GM19455 (cell line): ENCODE measurements around the gene YKT6.
"Not testable (repeated sequence)": the region's sequence is repeated elsewhere in the genome, so short reads cannot be mapped to it uniquely, and the experiment has no call there.

Experiments used
- ATAC-seq: cut with Tn5 transposase; IDR thresholded peaks from one replicate; pipeline ENCODE4 v1.9.1; 2021; ENCODE audit not compliant: unreplicated experiment

Gene YKT6

DNA sequence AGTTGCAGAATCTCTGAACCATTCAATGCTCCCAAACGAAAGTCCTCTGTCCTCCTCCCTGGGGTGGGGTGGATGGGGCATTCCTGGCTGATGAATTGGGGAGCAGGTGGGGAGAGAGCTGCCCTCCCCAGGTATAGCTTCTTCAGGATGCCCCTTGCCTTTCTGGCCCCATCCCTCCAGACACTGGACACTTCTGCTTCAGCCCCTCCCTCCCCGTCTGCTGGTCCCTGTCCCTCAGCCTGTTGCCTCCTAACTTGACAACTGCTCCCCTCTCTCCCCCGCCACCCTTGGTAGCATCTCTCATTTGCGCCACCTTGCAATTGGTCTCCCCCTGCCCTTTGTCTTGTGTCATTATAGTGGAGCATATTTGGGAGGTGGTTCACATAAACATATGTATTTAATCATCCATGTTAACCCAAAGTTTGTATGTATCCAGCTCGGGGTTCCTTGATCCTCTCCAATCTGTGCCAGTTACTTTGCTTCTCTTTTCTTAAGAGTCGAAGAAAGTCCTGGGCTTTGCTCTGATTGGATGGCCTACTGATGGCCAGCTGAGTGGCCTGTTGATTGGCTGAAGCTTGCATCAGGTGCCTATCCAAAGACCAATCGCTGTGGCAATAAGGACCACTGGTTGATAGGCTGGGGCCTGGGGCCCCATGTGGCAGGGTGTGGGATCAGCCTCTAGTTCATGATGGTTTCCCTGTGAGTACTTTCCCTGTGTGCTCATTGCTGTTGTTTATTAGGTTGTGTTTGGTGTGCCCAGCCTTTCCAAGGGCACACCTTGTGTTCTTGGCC is 7.6 kb upstream of the YKT6 start:
- ATAC-seq = no peak

DNA sequence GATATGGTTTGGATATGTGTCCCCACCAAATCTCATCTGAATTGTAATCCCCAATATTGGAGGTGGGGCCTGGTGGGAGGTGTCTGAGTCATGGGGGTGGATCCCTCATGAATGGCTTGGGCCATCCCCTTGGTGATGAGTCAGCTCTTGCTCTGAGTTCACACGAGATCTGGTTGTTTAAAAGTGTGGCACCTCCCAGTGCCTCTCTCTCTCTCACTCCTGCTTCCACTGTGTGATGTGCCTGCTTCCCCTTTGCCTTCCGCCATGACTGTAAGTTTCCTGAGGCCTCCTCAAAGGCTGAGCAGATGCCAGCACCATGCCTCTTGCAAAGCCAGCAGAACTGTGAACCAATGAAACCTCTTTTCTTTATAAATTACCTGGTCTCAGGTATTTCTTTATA is 6.7 kb upstream of the YKT6 start:
- ATAC-seq = no peak

- no peak for ATAC-seq
Observed at GRCh38 chr7:44194562-44195145, 6.1 kb upstream of the YKT6 start.

- no peak for ATAC-seq
Observed at GRCh38 chr7:44195889-44196288, 4.9 kb upstream of the YKT6 start.

- ATAC-seq = no peak
Observed at GRCh38 chr7:44196450-44196872, 4.3 kb upstream of the YKT6 start.

- no peak for ATAC-seq
Observed at GRCh38 chr7:44197474-44197873, 3.3 kb upstream of the YKT6 start.

- not testable (repeated sequence) for ATAC-seq
Observed at GRCh38 chr7:44200163-44200562, 615 bp upstream of the YKT6 start.

DNA sequence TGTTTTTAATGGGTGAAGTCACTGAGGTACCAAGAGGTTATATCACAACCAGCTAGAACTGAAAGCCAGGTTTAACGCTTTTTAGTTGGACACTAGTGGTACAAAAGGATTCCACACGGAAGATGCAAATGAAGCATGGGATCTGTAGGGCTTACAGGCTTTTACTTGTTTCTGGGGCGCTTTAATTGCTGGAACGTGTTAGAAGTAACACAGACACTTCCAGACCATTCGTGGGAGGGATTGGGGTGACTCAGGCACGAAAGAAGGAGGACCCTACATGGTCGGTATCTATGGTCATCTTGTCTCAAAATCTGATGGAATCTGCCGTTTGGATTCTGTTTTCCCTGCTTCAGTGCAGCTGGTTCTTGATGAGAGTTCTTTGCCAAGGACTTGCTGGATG is 1.0 kb downstream of the YKT6 start:
- no peak for ATAC-seq

DNA sequence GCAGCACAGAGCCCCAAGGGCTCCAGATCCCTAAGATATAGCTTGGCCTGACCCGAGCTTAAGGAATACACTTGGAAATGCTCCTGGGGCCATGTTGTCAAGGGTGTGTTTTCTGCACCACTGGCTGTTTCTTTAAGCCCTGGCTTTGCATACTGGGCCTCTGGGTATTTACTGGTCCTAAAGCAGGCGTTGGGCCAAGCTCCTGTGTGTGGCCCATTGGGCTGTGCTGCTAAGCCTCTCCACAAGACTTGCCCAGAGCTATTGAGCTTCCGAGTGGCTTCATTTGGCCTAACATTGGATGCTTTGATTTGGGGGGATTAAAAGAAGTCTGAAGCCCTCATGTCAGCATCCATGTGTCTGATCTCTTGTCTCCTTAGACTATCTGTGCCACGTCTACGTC is 5.2 kb downstream of the YKT6 start:
- ATAC-seq = no peak

DNA sequence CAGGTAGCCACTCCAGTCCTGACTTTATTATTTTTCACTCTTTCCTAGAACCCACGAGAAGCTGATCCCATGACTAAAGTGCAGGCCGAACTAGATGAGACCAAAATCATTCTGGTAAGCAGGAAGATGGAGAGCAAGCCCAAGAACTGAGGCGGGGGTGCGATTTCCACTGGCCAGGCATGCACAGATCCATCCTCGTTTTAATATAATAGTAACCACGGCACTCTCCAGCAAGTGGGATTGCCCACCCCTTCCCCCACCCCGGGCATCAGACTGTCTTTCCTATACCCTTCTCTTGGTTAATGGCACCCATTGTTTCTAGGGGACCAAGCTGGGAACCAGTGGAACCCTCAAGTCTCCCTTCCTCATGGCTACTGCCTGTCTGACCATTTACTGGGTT is 7.3 kb downstream of the YKT6 start:
- ATAC-seq = no peak

DNA sequence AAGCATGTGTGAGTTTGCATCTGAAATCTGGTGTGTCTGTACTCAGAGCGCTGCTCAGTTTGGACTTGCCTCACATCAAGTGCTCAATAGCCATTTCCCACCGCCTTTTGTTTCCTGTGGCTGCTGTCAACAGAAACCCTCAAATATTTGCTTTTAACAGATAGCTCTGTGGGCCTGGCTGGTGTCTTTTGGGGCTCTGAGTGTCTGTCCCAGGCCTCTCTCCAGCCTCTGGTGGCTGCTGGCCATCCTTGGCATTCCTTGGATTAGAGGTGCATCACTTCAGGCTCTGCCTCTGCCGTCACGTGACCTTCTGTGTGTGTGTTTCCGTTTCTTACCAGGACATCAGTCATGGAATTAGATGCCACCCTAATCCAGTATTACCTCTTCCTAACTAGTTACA is 9.3 kb downstream of the YKT6 start:
- ATAC-seq = no peak

GRCh38 chr7:44211126-44211675 is 10.4 kb downstream of the YKT6 start:
- ATAC-seq = no peak

DNA sequence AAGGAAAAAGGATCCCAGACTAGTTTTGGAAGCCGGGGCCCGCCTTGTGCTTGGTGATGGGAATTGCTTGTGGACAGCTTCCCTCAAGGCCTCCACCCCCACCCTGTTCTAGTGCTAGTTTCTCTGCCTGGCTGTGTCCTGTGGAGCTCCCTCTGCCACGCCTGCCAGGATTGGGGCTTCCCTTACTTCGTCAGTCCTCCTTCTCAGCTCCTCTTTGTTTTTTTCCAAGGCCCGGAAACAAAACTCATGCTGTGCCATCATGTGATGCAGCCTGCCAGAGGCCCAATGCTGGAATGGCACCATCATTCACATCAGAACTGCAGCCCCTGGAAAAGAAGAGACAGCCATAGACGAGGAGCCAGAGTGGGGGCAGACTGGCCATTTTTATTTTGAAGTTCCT is 11.2 kb downstream of the YKT6 start:
- no peak for ATAC-seq

DNA sequence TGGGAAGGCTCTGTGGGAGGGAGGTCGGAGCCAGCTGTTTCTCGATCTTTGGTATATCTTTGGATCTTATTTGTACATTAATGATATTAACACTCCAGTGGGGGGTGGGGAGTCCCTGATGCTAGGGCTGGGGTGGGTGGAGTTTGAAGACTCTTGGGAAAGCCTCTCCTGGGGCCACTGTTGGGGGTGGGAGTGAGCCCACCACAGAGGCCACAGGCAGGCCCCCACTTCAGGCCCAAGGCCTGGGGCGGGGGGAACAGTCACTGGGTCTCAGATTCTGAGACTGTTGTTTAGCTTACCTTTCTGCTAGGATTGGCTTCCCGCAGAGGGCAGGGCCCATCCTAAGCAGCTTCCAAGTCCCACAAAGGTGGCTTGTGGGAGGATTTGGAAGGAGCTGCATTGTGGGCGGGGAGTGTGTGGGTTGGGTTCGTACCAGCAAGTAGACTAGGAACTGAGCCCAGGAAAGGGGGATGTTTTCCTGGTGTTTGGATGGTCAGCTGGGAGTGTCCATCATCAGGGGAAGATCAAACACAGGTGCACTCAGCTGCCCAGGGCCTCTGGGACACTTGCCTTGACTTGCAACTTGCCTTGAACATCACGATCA is 11.9 kb downstream of the YKT6 start:
- ATAC-seq = no peak

GRCh38 chr7:44213206-44213876 is 12.6 kb downstream of the YKT6 start:
- no peak for ATAC-seq

DNA sequence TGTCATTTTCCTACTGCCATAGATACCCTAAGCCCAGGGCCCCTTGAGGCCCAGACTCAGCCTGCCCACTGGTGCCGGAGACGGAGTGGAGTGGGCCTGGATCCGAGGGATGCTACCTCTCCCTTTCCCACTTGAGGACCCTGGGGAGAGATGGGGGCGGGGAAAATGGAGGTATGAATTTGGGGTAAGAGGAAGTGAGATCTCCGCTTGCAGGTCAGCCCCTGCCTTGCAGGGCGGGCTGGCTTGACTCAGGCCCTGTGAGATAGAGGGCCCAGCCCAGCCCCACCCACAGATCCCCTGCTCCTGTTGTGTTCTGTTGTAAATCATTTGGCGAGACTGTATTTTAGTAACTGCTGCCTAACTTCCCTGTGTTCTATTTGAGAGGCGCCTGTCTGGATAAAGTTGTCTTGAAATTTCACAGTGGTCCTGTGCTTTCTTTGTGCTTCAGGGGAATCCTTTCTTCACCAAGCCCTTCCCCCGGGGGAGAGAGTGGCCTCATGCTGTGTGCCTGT is 13.2 kb downstream of the YKT6 start:
- ATAC-seq = no peak

GRCh38 chr7:44215531-44215930 is 14.8 kb downstream of the YKT6 start:
- no peak for ATAC-seq

- no peak for ATAC-seq
Observed at GRCh38 chr7:44216019-44216418, 15.2 kb downstream of the YKT6 start.

- no peak for ATAC-seq
Observed at GRCh38 chr7:44216521-44217222, 15.9 kb downstream of the YKT6 start.

DNA sequence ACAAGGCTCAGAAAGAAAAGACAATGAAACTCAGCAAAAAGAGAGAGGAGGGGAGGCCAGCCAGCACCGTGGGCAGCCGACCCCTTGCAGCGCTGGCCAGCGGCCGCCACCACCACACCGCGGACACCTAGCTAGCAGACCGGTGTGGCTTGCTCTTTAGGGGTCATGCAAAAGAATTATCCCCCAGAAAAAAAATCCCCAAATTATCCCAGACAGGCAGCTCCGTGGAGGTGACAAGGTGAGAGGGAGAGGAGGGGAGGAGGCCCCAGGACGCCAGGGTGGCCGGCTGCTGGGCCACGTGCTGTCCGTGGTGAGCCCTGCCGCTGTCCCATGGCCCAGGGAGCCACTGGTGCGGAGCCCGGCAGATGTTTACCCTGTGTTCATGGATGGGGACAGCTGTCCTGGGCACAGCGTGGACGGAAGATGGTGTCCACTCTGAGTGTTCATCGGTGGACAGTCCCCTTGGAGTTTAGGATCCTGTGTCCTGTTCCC is 16.5 kb downstream of the YKT6 start:
- no peak for ATAC-seq
